Skeletal muscle satellite cell (primary cell): Measurements from ENCODE around the gene TANC1.
A peak's percentile ranks its signal among the peaks of the same experiment; 100 is the strongest.

Experiments
- H3K27me3 ChIP-seq: 2 replicates; pipeline ENCODE4 v1.7.0; 2013; ENCODE audit warnings: low read length; ENCODE audit not compliant: control insufficient read depth, insufficient read depth
- H3K36me3 ChIP-seq: 2 replicates; pipeline ENCODE4 v1.7.0; 2013; ENCODE audit warnings: mild to moderate bottlenecking, control low read depth, low read length; ENCODE audit not compliant: insufficient read depth
- H3K4me1 ChIP-seq: 2 replicates; pipeline ENCODE4 v1.7.0; 2013; ENCODE audit warnings: low read length; ENCODE audit not compliant: control insufficient read depth, insufficient read depth
- H3K4me2 ChIP-seq: 2 replicates; pipeline ENCODE4 v1.7.0; 2013; ENCODE audit warnings: mild to moderate bottlenecking, low read length
- H3K4me3 ChIP-seq: 2 replicates; pipeline ENCODE4 v1.7.0; 2013; ENCODE audit warnings: low read length
- H3K9ac ChIP-seq: 2 replicates; pipeline ENCODE4 v1.7.0; 2013; ENCODE audit warnings: mild to moderate bottlenecking, low read depth, low read length, moderate library complexity
- H3K9me3 ChIP-seq: replicated peaks from 2 replicates; pipeline ENCODE4 v1.7.0; 2013; ENCODE audit warnings: mild to moderate bottlenecking, control low read depth, low read length

TANC1 gene

GRCh38 chr2:159249990-159250715, 281.7 kb downstream of the TANC1 start:
- H3K4me3 ChIP-seq = peak overlapping the region; percentile 29
- peaks cover 15% of the 10 kb centered on the region for H3K4me1 ChIP-seq
- H3K27me3 ChIP-seq = no peaks in the 10 kb centered on the region
- no peaks in the 10 kb centered on the region for H3K9me3 ChIP-seq
- H3K4me2 ChIP-seq = peak overlapping the region; percentile 64
- peaks cover 3% of the 10 kb centered on the region for H3K36me3 ChIP-seq
- H3K9ac ChIP-seq = peak overlapping the region; percentile 38

DNA sequence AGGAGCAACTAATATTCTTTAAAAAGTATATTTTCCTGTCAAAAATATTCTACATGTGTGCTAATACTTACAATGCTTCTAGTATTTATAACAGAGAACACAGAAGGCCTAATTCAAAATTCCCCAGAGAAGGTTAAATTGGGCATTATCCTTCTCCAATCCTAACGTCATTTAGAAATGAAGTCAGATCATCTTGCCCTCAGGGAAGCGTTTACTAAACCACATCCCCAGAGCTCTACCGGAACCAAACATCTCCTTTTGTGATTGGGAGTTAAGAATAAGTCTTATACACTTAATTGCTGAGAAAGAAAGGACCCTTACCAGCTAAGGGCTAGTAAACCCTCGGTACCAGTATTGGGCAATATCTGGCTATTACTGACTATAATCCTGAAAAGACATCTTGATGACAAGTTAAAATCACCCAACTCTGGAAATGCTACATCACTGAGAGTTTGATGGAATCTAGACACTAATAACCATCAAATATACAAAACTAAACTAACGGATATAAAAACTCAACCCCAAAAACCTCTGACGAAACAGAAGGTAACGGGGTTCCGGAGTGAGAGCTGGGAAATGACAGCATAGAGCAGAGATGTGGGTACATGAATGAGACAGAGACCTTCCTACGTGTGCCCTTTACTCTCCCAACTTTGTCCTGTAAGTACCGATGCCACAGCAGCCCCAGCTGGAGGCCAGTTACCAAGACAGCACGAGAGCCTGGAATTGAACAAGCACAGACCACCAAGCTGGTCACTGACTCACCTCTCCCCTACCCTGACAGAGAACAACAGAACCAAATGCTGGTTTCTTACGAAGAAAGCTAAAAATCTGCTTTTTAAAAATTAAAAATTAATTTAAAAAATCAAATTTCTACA, 283.1 kb downstream of the TANC1 start:
- no peak overlapping the region for H3K4me3 ChIP-seq
- no peak overlapping the region for H3K9ac ChIP-seq
- no peaks in the 10 kb centered on the region for H3K36me3 ChIP-seq
- H3K4me1 ChIP-seq = peaks cover 15% of the 10 kb centered on the region
- no peak overlapping the region for H3K4me2 ChIP-seq
- H3K27me3 ChIP-seq = no peaks in the 10 kb centered on the region
- no peaks in the 10 kb centered on the region for H3K9me3 ChIP-seq

- H3K9ac ChIP-seq = no peak overlapping the region
- H3K4me1 ChIP-seq = peaks cover 15% of the 10 kb centered on the region
- H3K27me3 ChIP-seq = no peaks in the 10 kb centered on the region
- H3K9me3 ChIP-seq = no peaks in the 10 kb centered on the region
- no peaks in the 10 kb centered on the region for H3K36me3 ChIP-seq
- no peak overlapping the region for H3K4me2 ChIP-seq
- H3K4me3 ChIP-seq = no peak overlapping the region
Observed at GRCh38 chr2:159252905-159253304, 284.5 kb downstream of the TANC1 start.

DNA sequence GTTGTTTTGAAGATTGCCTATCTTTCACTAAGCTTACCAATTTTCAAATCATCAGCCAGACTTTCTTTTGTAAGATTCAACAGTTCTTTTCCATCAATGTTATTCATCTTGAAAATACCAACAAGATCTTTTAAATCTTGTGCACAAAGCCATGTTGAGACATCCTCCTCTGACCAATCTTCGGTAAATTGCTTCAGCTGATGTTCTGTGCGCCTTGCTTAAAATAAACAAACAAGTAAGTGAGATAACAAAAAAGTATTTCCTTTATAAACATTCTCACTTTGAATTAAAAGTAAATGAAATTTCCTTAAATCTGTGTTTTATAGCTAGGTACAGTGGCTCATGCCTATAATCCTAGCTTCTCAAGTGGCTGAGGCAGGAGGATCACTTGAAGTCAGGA, 287.7 kb downstream of the TANC1 start:
- Histone ChIP-seq H3K4me1 (peaks cover 9% of the 10 kb centered on the region), H3K9ac (no peak overlapping the region), H3K4me2 (no peak overlapping the region), H3K27me3 (no peaks in the 10 kb centered on the region), H3K36me3 (no peaks in the 10 kb centered on the region), H3K9me3 (no peaks in the 10 kb centered on the region), H3K4me3 (no peak overlapping the region)

DNA sequence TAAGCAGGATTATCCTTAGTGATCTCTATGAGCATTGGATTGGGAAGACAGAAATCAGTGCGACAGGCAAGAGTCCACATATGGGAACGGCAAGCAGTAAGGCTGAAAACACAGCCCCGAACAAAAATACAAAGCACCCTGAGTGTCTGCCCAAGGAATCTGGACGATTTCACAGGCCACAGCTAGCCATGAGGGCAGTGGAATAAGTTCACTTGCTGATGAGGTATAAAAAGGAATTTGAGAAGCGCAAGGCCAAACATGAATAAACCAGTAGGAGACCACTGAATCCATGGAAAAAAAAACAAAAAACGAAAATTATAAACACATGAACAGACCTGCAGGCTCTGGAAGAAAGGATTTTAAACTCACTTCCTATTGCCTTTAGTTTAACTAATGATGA, 293.8 kb downstream of the TANC1 start:
- Histone ChIP-seq H3K4me2 (no peak overlapping the region), H3K4me1 (peaks cover 9% of the 10 kb centered on the region), H3K27me3 (no peaks in the 10 kb centered on the region), H3K36me3 (no peaks in the 10 kb centered on the region), H3K4me3 (no peak overlapping the region), H3K9me3 (no peaks in the 10 kb centered on the region), H3K9ac (no peak overlapping the region)

DNA sequence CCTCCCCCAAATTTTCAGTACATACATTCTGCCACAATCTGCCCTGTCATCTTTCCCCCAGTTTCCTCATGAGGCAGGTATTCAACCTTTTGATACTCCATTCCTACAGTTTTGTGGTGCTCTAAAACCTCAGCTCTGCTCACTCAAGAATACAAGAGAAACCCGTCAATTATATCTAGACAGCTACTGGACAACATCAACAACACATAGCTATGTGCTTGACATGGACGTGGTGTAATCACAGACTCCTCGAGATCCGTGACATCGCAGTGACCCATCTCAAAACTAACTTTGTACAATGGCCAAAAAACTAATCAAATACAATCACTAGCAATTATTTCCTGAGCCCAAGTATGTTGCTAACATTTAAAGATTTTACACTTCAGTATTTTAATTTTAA, 294.5 kb downstream of the TANC1 start:
- H3K4me3 ChIP-seq = no peak overlapping the region
- no peak overlapping the region for H3K4me2 ChIP-seq
- no peaks in the 10 kb centered on the region for H3K27me3 ChIP-seq
- H3K9me3 ChIP-seq = no peaks in the 10 kb centered on the region
- H3K36me3 ChIP-seq = no peaks in the 10 kb centered on the region
- H3K9ac ChIP-seq = no peak overlapping the region
- peaks cover 11% of the 10 kb centered on the region for H3K4me1 ChIP-seq

GRCh38 chr2:159265171-159265576, 296.7 kb downstream of the TANC1 start:
- no peaks in the 10 kb centered on the region for H3K36me3 ChIP-seq
- no peak overlapping the region for H3K4me2 ChIP-seq
- H3K4me3 ChIP-seq = no peak overlapping the region

DNA sequence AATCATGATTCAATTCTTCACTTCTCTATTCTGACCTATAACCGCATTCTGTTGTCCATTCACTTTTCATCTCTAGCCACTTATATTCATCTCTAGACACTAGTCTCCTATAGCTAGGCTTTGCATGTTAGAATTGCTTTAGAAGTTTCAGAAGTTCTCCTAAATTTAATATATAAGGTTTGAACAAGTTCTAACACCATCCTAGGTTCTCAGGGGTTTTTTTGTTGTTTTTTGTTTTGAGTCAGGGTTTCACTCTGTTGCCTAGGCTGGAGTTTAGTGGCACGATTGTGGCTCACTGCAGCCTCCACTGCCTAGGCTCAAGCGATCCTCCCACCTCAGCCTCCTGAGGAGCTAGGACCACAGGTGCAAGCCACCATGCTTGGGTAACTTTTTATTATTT, 298.1 kb downstream of the TANC1 start:
- Histone ChIP-seq H3K4me2 (no peak overlapping the region), H3K4me1 (peaks cover 6% of the 10 kb centered on the region), H3K36me3 (no peaks in the 10 kb centered on the region), H3K27me3 (no peaks in the 10 kb centered on the region), H3K9ac (no peak overlapping the region), H3K9me3 (no peaks in the 10 kb centered on the region), H3K4me3 (no peak overlapping the region)

More at GRCh38 chr2:159265171-159265576, 296.7 kb downstream of the TANC1 start:
- Histone ChIP-seq H3K4me1 (peaks cover 6% of the 10 kb centered on the region), H3K9ac (no peak overlapping the region), H3K9me3 (no peaks in the 10 kb centered on the region), H3K27me3 (no peaks in the 10 kb centered on the region)

DNA sequence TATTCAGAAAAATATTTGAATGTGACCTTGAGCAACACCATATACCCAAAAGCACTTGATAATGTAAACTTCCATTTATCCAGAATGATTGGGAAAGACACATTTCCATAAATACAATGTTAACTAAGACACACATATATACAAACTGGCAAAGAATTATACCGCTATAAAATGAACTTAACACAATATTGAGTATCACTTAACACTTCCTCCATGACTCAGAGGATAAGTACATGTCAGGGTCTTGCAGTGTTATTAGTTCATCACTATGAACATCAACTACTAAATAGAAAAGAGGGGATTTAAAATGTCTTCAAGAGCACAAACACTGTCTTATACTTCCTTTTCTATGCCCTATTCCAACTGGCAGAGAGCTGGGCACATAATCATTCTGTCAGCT, 299.5 kb downstream of the TANC1 start:
- H3K4me1 ChIP-seq = peaks cover 6% of the 10 kb centered on the region
- no peaks in the 10 kb centered on the region for H3K27me3 ChIP-seq
- no peak overlapping the region for H3K4me2 ChIP-seq
- H3K36me3 ChIP-seq = no peaks in the 10 kb centered on the region
- H3K9me3 ChIP-seq = no peaks in the 10 kb centered on the region
- H3K9ac ChIP-seq = no peak overlapping the region
- no peak overlapping the region for H3K4me3 ChIP-seq

- Histone ChIP-seq H3K4me2 (no peak overlapping the region), H3K9me3 (no peaks in the 10 kb centered on the region), H3K36me3 (no peaks in the 10 kb centered on the region), H3K4me3 (no peak overlapping the region), H3K9ac (no peak overlapping the region), H3K4me1 (peaks cover 6% of the 10 kb centered on the region), H3K27me3 (no peaks in the 10 kb centered on the region)
Observed at GRCh38 chr2:159270744-159271379, 302.4 kb downstream of the TANC1 start.

DNA sequence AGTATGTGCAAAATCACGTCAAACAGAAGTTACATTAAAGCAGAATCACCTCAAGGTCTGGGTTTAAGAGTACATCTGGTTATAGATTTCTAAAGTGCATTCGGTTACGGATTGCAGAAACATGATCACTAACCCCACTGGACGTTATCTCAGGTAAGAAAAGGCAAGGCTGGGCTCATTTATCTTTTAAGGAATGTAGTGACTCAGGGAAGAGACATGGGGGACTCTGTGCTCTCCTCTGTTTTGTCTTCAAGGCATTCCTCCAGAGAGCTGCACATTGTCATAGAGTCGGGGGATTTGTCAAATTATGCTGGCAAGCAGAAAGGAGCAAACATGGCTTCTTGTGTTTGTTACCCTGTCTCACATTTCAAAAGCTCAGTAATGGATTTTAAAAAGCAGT, 303.7 kb downstream of the TANC1 start:
- Histone ChIP-seq H3K27me3 (no peaks in the 10 kb centered on the region), H3K9ac (no peak overlapping the region), H3K4me3 (no peak overlapping the region), H3K9me3 (no peaks in the 10 kb centered on the region), H3K4me2 (no peak overlapping the region), H3K4me1 (peaks cover 6% of the 10 kb centered on the region), H3K36me3 (no peaks in the 10 kb centered on the region)
